RPMI7951 (cell line): Measurements from ENCODE around the gene POU6F2. TPM values are rescaled to one million over a fixed set of nuclear protein-coding genes. Genes with fewer than 3 reads are reported as not detected.
"Not testable (repeated sequence)": the region's sequence is repeated elsewhere in the genome, so short reads cannot be mapped to it uniquely, and the experiment has no call there.

Source experiments
- DNase-seq: peaks from one replicate; pipeline ENCODE4 v3.0.0-alpha.2; 2012; ENCODE audit warnings: low read depth
- total RNA-seq: library from RNA; depleted of rRNA; stranded (reverse); fragments of >200 nt; shearing (Covaris generic); gene quantifications from 2 replicates; pipeline ENCODE4 v1.2.3, GENCODE V29; 2014

POU6F2 gene
- total RNA-seq, 1 experiment from 2014 or later: not detected

DNA sequence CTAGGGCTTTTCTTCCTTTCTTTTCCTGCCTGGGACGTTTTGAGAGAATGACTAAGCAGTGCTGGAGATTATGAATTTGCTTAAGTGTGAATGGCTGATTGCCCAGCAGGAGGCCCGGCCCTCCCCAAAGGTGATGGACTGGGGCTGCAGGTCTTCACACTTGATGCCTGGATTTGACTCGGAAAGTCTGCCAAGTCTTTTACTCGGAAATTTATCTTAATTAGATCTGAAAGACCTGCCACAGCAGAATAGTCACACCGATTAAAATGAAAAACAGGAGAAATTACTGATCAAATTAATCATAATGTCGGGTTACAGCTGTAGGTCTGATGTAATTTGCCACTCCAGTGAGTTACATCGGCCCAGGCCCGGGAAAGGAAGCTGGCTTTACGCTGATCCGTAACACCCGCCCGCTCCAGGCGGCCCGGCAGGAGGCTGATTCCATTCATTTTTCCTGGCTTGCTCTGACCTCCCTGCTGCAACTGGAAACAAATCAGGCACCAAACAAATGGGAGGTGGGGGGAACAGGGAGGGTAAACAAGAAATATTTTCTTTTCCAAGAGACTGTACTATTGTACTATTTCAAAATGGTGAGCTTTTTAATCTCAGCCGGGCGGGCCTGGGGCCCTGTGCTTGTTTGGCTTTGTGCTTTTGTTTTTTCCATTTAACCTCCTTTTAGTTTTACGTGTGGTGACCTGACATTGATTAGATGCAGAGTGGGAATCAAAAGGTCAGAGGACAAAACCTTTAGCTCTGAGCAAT, 376.1 kb downstream of the POU6F2 start:
- DNase-seq: peak; percentile 11

DNA sequence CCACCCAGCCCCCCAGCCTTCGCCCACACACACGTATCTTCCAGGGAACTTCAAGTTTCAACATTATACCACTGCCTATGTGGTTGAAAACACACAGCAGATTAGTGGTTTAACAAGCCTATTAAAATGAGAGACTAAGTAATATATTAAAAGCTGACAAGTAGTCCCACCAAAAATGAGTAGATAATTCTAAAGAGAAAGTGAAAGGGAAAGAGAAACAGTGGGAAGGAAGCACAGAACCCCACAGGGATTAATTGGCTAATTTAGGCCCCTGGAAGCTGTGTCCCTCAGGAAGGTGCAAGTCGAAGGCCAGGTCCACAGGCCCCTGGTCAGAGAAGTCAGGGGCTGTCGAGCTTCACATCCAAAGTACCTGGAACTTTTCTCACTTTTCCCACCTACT, 378.0 kb downstream of the POU6F2 start:
- DNase-seq: no peak

DNA sequence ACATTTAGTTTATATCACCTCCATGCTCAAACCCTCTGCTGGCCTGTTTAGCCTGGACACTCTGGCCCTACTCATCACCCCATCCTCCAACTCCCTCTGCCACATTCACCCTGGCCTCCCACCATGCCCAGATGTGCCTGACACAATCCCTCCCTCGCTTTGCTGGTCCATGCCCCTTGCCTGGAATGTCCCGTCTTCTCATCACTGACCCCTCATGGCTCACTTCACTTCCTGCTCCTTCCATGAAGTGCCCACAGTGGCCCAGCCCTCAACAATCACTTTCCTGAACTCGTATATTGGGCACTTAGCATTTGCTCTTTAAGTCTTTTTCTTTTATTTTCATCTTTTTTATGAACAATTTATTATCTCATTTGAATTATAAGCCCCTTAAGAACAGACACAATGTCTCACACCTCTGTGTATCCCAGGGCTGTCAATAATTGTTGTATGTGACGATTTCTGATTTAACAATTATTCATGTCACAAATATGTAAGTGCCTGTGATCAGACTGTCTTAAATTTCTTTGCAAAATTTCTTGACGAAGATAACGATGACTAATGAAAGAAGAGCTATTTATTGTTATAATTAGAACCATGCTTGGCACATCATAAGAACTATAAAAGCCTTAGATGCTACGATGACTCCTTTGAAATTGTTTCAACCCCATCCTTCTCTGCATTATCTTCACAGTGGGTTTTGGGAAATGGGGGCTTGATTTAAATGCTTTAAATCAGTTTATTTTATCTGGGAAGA, 378.6 kb downstream of the POU6F2 start:
- no peak for DNase-seq

DNA sequence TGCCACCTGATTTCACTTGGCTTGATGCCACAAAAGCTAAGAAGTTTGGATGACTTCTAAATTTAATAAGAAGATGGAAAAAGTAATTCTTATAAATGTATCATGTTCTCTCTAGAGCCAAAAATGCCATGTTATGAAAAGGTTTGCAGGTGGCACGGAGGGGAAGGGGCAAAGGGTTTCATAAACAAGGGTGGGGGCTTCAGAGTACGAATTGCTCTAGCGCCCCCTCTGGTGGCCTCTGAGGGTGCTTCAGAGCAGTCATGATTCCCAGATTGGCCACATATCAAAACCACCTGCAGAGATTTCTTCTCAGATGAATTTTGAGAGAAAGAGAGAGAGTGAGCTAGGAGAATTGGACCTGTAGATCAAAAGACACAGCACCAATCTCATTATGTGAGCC, 379.9 kb downstream of the POU6F2 start:
- no peak for DNase-seq

DNA sequence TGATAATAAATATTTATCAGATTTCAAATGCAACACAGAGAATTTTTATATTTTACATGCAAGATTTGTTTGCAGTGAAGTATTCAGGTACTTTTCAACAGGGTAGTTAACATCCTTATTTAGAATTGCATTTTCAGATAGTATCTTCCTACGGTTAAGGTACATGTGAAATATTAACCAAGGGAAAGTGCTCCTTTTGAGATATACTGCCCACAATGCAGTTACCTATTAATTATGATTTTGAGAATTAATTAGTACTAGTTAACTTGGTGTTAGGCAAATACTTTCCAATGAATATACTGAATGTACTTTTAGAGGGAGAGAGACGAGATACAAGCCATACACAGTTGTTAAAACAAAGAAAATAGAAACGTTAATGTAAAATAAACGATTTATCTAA, 382.3 kb downstream of the POU6F2 start:
- no peak for DNase-seq

DNA sequence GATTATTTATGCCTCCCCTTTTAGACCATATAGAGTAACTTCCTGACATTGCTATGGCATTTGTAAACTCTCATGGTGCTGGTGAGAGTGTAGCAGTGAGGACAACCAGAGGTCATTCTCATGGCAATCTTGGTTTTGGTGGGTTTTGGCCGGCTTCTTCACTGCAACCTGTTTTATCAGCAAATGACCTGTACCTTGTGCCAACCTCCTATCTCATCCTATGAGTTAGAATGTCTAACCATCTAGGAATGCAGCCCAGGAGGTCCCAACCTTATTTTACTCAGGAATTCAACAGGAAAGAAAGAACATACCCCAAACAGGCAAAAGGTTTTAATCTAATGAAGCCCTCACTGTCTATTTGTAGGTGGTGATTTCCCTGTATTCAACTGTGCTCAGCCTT, 383.1 kb downstream of the POU6F2 start:
- DNase-seq: no peak

DNA sequence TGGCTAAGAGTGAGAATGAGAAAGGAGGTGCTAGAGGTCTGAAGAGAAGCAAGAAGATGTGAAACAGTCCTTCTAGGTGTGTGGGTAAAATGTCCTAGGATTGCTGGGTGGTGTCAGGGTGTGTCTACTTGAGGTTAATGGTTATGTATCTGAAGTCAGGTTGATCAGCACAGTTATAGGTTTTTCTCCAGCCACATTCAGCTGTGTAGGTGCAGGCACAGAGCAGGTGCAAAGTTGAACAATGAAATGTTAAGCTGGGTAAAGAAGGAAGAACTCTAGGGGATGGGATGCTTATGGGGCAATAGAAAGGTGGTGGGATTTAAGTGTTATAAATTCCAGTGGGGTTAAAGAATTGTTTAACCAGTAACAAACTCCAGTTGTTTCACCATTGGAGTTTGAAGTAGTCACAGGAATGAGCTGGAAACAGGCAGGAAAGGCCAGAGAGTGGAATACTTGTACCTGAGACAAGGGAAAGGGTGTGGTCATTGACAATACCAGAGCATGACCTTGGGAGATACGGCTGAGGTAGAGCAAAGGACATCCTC, 388.1 kb downstream of the POU6F2 start:
- no peak for DNase-seq

DNA sequence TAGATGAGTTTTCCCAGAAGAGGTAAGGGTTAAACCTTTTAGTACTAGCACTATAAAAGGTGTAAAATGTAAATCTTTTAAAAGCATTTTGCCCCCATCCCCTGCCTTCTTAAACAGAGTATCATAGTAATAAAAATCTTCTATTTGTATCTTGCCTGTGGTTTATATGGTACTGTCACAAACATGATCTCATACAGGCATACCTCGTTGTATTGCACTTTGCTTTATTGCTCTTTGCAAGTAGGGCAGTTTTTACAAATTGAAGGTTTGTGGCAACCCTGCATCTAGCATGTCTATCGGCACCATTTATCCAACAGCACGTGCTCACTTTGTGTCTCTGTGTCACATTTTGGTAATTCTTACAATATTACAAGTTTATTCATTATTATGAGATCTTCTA, 389.7 kb downstream of the POU6F2 start:
- DNase-seq: no peak

DNA sequence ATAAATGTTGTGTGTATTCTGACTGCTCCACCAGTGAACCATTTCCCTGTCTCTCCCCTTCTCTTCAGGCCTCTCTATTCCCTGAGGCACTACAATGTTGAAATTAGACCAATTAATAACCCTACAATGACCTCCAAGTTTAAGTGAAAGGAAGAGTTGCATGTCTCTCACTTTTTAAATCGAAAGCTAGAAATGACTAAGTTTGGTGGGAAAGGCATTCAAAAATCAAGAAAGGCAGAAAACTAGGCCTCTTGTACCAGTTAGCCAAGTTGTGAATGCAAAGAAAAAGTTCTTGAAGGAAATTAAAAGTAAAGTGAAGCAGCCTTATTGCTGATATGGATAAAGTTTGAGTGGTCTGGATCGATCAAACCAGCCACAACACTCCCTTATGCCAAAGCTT, 390.2 kb downstream of the POU6F2 start:
- no peak for DNase-seq

DNA sequence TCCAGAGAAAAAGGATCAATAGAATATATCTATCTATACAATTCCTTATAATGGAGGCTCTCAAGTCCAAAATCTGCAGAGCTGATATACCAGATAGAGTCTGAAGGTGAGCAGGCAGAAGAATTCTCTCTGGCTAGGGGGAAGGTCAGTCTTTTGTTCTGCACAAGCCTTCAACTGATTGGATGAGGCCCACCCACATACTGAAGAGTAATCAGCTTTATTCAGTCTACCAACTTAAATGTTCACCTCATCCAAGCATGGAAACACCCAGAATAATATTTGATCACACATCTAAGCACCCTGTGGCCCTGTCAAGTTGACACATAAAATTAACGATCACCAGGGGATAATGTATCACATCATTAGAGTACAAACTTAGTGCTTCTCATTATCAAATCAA, 394.7 kb downstream of the POU6F2 start:
- no peak for DNase-seq

DNA sequence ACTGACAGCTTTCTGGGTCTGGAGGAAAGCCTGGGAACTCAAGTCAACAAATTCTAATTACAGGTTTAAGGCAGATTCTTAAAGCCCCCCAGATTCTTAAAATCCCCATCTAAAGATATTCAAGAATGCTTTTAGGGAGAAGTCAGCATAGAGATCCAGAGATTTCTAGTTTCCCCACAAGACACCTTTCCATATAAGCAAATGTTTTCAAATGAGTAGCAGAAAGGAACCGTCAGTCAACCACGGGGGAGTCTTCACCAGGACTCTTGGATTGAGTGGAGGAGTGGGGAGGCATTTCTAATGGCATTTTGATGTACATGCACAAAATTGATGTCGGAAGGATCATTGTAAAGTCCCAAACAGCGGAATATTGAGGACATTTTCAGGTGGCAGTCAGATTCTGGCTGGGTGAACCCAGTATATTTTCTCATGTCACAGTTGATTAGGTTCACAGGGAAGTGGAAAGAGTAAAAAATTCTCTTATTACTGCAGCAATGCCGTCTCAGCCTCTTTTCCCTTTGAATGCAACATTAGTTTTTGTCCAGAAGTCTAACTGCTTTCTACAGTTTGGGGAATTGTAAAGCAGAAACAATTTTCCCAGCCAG, 396.8 kb downstream of the POU6F2 start:
- DNase-seq: no peak

DNA sequence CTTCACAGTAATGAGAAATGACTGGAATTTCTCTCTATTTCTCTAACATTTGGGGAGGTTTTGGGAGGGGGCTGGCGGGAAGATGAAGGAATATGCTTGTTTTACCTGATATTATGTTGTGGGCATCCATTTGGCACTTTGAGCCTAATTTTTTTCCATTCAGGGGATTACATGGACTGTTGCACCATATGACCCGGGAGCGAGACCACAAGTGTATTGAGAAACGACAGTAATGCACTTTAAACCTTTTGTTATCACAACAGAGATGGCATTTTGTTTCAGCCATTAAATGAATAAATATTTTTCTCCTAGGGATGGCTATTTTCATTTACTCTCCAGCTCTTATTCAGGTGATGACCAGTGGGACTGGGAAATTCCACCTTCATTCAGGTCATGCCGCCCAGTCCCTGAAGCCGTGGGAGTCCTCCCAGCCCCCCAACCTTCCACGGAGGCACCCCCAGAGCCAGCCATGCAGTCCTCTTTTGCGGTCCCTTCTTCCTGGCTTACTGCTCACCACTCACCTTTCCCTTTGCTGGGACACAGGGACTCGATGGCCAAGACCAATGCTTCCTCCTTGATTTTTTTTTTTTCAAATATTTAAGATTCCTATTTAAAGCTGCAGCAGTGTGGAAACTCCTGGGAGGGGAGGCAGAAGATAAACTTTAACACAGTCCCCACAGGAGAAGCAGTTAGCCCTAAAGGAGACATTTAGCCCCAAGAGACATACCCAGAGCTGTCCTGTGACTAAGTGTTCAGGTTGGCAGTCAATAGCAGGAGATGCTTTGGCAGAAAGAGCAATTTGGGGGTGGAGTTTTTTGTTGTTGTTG, 397.6 kb downstream of the POU6F2 start:
- no peak for DNase-seq

DNA sequence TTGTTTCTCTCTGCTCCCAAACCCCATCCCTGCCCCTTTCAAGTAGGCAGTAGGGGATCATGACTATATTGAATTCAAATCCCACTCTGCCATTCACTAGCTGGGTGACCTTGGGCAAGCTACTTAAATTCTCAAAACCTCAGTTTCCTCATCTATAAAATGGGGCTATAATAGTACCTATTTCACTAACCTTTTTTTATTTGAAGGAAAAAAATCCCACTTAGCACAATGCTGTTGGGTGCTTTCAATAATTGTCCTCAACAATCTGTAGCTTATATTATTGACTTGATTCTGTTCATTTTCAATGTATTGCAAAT, 398.1 kb downstream of the POU6F2 start:
- no peak for DNase-seq

DNA sequence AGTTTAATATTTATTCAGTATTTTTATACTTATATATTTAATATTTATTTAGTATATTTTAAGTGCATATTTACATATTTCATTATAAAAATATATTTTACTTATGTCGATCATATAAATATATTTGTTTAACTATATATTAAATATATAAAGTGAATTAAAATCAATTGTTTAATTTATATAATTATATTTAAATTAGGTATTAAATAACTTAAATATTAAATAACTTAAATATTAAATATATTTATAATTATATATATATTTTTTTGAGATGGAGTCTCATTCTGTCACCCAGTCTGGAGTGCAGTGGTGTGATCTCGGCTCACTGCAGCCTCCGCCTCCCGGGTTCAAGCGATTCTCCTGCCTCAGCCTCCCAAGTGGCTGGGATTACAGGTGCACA, 399.2 kb downstream of the POU6F2 start:
- DNase-seq: not testable (repeated sequence)

DNA sequence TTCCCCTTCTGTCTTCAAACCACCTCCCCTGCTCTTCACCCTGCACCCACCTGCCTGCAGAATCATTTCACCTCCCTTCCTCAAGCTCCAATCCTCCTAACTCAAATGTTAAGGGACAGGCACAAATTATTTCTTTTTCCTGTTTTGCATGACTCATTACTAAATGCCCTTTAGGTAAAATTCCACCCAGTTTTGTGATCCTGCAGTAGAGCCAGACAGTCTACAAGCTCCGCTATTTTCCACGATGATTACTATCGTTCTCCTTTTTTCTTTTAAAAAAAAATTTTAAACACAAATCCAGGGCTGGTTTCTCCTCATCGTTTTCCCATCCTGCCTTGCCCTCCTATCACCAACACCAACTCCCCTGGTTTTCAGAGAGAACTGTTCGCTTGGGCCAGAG, 401.7 kb downstream of the POU6F2 start:
- DNase-seq: peak; percentile 23

DNA sequence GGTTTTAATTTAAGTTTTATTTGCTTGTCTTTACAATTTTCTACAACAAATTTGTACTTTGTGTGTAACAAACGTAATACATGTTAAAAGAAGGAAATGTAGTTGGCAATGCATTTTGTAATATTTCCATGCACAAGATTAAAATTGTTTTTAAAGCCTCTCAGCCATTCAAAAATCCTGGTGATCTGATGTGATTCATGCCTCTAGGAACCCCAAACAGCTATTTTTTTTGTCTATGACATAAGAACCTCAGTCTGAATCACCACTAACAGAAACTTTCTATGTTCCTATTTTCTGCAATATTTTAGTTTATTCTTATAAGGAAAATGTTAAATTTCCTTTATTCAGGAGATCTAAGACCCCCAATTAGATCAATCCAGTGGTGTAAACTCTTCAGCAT, 405.4 kb downstream of the POU6F2 start:
- no peak for DNase-seq

DNA sequence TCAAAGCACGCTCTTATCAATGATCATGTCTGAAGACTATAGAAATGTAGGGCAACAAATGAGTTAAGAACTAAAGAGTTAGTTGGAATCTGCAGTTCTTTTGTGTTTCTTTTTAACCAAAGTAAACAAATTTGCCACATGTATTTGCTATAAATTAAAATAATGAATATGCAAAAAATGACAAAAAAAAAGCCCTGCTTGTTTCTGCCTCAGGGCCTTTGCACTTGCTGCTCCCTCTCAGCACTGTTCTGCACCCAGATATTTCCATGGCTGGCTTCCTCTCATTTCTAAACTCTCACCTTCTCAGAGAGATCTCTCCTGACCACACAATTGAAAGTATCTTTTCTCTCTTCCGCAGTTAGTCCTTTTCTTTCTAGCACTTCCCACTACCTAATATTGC, 406.7 kb downstream of the POU6F2 start:
- no peak for DNase-seq

DNA sequence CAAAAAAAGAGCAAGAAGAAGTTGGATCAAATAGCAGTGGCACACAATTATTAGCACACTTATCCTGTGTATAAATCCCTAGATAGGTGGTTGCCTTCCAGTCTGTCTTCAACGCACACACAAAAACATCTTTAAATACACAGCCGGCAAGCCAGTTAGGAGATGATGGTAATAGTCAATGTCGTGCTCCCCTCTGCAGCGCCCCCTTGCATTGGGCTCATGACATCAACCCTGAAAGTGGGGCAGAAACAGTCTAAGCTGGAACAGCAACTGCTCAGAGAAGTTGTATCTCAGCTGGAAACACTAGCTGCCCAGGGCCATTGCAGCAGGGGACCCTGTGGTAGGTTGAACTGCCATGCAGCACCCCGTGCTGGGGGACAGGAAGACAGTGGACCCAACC, 409.0 kb downstream of the POU6F2 start:
- DNase-seq: no peak

DNA sequence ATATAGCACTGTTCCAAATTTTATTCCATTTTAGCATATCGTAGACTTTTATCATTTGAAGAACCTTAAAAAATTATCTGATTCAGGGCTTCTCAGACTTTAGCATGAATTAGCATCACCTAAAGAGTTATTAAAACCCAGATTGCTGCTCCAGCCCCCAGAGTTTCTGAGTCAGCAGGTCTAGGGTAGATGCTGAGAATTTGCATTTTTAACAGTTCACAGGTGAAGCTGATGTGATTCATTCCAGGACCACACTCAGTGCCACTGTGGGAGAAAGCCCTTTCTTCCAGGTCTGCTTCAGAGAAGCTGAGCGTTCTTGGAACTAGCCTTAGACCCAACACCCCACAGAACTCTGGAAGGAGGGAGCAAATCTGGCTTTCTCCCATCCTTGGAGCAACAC, 414.4 kb downstream of the POU6F2 start:
- DNase-seq: no peak

DNA sequence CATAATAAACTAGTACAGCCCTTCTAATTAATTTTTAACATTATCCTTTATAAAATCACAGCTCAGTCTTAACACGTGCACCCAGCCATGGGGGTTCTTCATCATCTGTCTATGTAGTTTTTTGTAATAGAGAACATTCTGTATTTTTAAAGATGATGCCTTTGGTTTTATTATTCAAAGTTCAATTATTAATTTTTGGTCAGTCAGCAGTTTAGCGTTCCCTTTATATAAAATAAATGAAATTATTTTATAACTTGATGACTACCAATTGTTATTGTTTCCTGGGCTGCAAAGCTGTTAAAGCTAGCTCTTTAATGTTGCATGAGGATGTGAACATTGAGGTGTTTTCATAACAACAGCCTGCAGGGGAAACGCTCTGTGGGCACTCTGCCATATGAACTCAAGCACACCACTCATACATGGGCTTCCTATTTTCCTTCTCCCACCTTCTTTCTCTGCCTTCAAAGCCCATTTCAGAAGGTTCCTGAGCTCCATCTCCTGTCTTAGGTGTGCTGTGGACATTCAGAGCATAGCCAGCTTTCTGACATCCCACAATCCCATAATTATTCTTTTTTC, 416.5 kb downstream of the POU6F2 start:
- DNase-seq: no peak

DNA sequence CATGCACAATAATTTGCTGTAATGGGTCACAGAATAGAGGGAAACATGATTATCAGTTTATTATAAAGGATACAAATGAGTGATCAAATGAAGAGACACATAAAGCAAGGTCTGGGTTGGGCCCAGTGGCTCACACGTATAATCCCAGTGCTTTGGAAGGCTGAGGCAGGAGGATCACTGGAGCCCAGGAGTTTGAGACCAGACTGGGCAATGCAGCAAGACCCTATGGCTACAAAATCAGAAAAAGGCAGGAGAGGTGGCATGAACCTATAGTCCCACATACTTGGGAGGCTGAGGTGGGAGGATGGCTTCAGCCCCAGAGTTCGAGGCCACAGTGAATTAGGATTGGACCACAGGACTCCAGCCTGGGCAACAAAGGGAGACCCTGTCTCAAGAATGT, 421.7 kb downstream of the POU6F2 start:
- DNase-seq: no peak

DNA sequence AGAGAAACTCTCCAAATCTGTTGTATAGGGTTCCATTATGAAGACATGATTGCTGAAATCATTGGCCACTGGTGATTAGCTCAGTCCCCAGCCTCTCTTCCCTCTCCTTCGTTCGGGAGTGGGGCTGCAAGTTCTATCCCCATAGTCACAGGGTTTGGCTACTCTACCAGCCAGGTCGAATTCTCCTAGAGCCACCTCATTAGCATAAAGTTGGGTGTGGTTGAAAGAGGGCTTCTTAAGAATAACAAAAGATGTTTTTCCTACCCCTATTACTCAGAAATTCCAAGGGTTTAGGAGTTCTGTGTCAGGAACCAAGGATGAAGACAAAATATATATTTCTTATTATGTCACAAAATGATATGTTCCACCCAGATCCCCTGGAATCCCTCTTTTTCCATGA, 422.3 kb downstream of the POU6F2 start:
- no peak for DNase-seq
